HUES6 (cell line): ENCODE results near the gene ZCCHC17.
"Not testable (repeated sequence)": the region's sequence is repeated elsewhere in the genome, so short reads cannot be mapped to it uniquely, and the experiment has no call there.

Experiments used
- H3K27ac ChIP-seq: 2 replicates; pipeline ENCODE4 v1.7.0; 2013; ENCODE audit warnings: low read depth, mild to moderate bottlenecking, low read length, inconsistent platforms
- H3K27me3 ChIP-seq: 2 replicates; pipeline ENCODE4 v1.6.1; 2013; ENCODE audit warnings: low read length; ENCODE audit not compliant: control insufficient read depth, insufficient read depth
- H3K36me3 ChIP-seq: 2 replicates; pipeline ENCODE4 v1.6.1; 2013; ENCODE audit warnings: low read length; ENCODE audit not compliant: control insufficient read depth, insufficient read depth
- H3K4me1 ChIP-seq: 2 replicates; pipeline ENCODE4 v1.6.1; 2013; ENCODE audit warnings: low read length; ENCODE audit not compliant: control insufficient read depth, insufficient read depth
- H3K4me3 ChIP-seq: 2 replicates; pipeline ENCODE4 v1.5.1; 2013; ENCODE audit warnings: low read depth, low read length
- H3K9ac ChIP-seq: one replicate; pipeline ENCODE4 v1.6.1; 2013; ENCODE audit warnings: mild to moderate bottlenecking, low read length
- H3K9me3 ChIP-seq: 2 replicates; pipeline ENCODE4 v1.6.1; 2013; ENCODE audit warnings: low read depth, low read length; ENCODE audit not compliant: control insufficient read depth, insufficient read depth

The ZCCHC17 gene

DNA sequence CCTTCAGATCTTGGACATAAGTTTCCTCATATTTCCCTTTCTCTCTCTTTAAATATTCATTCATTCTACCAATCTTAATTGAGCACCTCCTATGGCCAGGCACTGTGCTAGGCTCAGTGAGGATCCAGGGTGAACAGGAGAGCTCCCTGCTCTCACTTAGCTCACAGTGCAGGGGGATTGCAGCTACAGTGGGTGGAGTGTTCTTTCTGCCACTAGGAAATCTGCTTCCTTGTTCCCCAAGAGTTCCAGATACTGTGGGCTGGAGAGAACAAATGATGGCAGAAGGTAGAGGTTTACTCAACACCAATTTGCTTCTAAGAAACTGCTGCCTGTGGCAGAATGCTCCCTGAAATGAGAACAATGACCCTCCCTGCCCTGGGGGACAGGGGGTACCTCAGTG lies 81.2 kb downstream of the ZCCHC17 start:
- Histone ChIP-seq H3K9ac (no peak overlapping the region), H3K36me3 (no peaks in the 10 kb centered on the region), H3K4me1 (peaks cover 25% of the 10 kb centered on the region), H3K9me3 (no peaks in the 10 kb centered on the region), H3K27ac (no peak overlapping the region), H3K27me3 (no peaks in the 10 kb centered on the region), H3K4me3 (no peak overlapping the region)

- no peaks in the 10 kb centered on the region; the same call in 1 of the 2 replicates for H3K27me3 ChIP-seq
- H3K9ac ChIP-seq = no peak overlapping the region
- no peaks in the 10 kb centered on the region for H3K9me3 ChIP-seq
- no peak overlapping the region for H3K4me3 ChIP-seq
- H3K27ac ChIP-seq = no peak overlapping the region
- H3K4me1 ChIP-seq = peaks cover 11% of the 10 kb centered on the region
- H3K36me3 ChIP-seq = no peaks in the 10 kb centered on the region
Observed at GRCh38 chr1:31380181-31380580, 83.3 kb downstream of the ZCCHC17 start.

GRCh38 chr1:31381394-31382294 lies 84.8 kb downstream of the ZCCHC17 start:
- no peaks in the 10 kb centered on the region for H3K9me3 ChIP-seq
- H3K9ac ChIP-seq = no peak overlapping the region
- no peaks in the 10 kb centered on the region; the same call in 1 of the 2 replicates for H3K27me3 ChIP-seq
- H3K4me1 ChIP-seq = peaks cover 4% of the 10 kb centered on the region
- no peak overlapping the region for H3K27ac ChIP-seq
- H3K4me3 ChIP-seq = no peak overlapping the region
- no peaks in the 10 kb centered on the region for H3K36me3 ChIP-seq

- H3K4me1 ChIP-seq = no peaks in the 10 kb centered on the region
- H3K27me3 ChIP-seq = no peaks in the 10 kb centered on the region; the same call in 1 of the 2 replicates
- H3K27ac ChIP-seq = no peak overlapping the region
Observed at GRCh38 chr1:31382379-31382989, 85.7 kb downstream of the ZCCHC17 start.

DNA sequence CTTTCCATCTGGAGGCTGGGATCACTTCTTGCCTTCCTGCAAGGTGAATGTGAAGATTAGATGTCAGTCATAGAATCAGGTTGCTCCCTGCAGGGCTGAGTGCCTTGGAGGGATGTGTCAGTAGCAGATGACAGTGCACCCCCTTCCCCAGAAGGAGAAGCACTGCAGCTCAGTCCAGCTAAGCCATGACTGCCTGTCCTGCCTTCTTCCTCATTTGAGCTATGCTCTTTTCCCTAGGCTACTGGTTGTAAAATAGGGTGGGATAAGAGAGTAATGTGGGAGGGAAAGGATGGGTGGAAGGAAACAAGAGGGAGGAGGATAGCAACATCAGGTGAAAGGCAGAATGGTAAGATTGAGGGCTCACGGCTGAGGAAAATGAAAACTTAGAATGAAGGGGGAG lies 87.1 kb downstream of the ZCCHC17 start:
- Histone ChIP-seq H3K9me3 (no peaks in the 10 kb centered on the region), H3K9ac (no peak overlapping the region), H3K27me3 (no peaks in the 10 kb centered on the region; the same call in 1 of the 2 replicates), H3K27ac (no peak overlapping the region), H3K36me3 (no peaks in the 10 kb centered on the region), H3K4me1 (no peaks in the 10 kb centered on the region), H3K4me3 (no peak overlapping the region)

More at GRCh38 chr1:31382379-31382989, 85.7 kb downstream of the ZCCHC17 start:
- Histone ChIP-seq H3K36me3 (no peaks in the 10 kb centered on the region), H3K9me3 (no peaks in the 10 kb centered on the region), H3K9ac (no peak overlapping the region), H3K4me3 (no peak overlapping the region)

- not testable (repeated sequence) for H3K36me3 ChIP-seq, H3K27ac ChIP-seq, H3K9me3 ChIP-seq, H3K9ac ChIP-seq, H3K4me3 ChIP-seq, H3K4me1 ChIP-seq, H3K27me3 ChIP-seq
Observed at GRCh38 chr1:31386576-31387243, 89.9 kb downstream of the ZCCHC17 start.

DNA sequence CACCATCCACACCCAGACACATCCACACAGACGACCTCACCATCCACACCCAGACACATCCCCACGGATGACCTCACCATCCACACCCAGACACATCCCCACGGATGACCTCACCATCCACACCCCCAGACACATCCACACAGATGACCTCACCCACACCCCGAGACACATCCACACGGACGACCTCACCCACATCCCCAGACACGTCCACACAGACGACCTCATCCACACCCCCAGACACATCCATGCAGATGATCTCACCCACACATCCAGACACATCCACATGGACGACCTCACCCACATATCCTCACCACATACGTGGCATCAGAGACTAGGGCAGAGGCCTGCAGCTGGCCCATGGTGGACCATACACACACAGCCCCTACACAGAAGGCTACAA lies 90.8 kb downstream of the ZCCHC17 start:
- Histone ChIP-seq H3K9ac (no peak overlapping the region), H3K4me3 (no peak overlapping the region), H3K27ac (no peak overlapping the region), H3K27me3 (no peaks in the 10 kb centered on the region; the same call in 1 of the 2 replicates), H3K4me1 (peaks cover 8% of the 10 kb centered on the region), H3K9me3 (no peaks in the 10 kb centered on the region), H3K36me3 (no peaks in the 10 kb centered on the region)

DNA sequence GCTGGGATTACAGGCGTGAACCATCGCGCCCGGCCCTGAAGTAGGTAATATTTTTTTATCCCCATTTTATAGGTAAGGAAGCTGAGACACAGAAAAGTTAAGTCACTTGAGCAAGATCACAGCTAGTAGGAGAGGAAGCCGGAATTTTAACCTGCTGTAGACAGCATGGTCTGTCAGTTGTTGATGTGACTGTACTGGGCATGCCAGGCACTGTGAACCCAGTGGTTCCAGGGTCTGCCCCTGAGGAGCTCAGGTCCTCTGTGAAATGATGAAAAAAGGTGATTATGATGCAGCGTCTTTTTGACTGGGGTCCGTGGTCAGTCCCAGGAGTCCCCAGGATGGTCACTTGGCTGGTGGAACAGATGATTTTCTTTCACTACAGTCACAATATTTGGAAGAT lies 92.8 kb downstream of the ZCCHC17 start:
- no peaks in the 10 kb centered on the region for H3K36me3 ChIP-seq
- H3K27ac ChIP-seq = no peak overlapping the region
- H3K9me3 ChIP-seq = no peaks in the 10 kb centered on the region
- H3K9ac ChIP-seq = no peak overlapping the region
- H3K27me3 ChIP-seq = no peaks in the 10 kb centered on the region
- H3K4me3 ChIP-seq = no peak overlapping the region
- peaks cover 12% of the 10 kb centered on the region for H3K4me1 ChIP-seq

DNA sequence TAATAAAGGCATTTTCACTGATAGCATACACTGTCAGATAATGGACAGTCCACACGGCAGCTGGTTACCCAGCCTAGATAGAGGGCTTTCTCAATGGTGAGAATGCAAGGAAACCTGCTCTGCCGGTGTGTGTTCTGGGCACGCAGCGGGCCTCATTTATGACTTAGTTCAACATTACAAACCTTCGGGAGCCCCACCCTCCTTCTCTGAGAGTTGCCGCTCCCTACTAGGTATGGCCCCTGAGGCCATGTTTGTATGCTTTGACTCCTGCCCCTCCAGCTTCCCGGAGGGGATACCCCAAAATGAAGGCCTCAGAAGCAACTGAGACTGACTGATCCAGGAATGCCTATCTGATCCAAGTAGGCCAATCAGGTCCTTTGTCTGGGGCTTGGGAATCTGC lies 93.2 kb downstream of the ZCCHC17 start:
- no peaks in the 10 kb centered on the region for H3K27me3 ChIP-seq
- no peak overlapping the region for H3K4me3 ChIP-seq
- no peak overlapping the region for H3K27ac ChIP-seq
- no peaks in the 10 kb centered on the region for H3K36me3 ChIP-seq
- no peaks in the 10 kb centered on the region for H3K9me3 ChIP-seq
- no peak overlapping the region for H3K9ac ChIP-seq
- peaks cover 12% of the 10 kb centered on the region for H3K4me1 ChIP-seq

DNA sequence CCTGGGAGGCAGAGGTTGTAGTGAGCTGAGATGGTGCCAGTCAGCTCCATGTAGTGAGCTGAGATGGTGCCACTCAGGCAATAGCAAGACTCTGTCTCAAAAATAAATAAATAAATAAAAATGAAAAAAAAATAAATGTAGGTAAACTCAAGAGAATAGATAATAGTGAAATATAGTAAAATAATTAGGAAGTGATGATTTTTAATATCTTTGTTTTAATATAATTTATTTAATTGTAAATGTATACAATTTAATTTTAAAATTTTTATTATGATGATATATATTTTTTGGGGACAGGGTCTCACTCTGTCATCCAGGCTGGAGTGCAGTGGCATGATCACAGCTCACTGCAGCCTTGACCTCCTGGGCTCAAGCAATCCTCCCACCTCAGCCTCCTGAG lies 96.6 kb downstream of the ZCCHC17 start:
- H3K27ac ChIP-seq = no peak overlapping the region
- peaks cover 12% of the 10 kb centered on the region for H3K4me1 ChIP-seq
- H3K4me3 ChIP-seq = no peak overlapping the region
- H3K27me3 ChIP-seq = peaks cover 3% of the 10 kb centered on the region; the same call in 1 of the 2 replicates
- H3K9me3 ChIP-seq = no peaks in the 10 kb centered on the region
- H3K36me3 ChIP-seq = no peaks in the 10 kb centered on the region
- no peak overlapping the region for H3K9ac ChIP-seq
